ENCODE measurements around the gene SORCS1.

DNA sequence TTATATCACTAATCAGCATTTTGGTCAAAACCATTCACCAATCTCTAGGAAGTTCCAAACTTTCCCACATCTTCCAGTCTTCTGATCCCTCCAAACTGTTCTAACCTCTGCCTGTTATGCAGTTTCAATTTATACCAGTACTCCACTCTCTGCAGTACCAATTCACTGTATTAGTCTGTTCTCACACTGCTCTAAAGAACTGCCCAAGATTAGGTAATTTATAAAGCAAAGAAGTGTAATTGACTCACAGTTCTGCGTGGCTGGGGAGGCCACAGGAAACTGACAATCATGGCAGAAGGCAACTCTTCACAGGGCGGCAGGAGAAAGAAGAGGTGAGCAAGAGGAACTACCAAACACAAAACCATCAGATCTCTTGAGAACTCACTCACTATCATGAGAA lies 374.9 kb downstream of the SORCS1 start:
- TF ChIP-seq, protein P1, sequence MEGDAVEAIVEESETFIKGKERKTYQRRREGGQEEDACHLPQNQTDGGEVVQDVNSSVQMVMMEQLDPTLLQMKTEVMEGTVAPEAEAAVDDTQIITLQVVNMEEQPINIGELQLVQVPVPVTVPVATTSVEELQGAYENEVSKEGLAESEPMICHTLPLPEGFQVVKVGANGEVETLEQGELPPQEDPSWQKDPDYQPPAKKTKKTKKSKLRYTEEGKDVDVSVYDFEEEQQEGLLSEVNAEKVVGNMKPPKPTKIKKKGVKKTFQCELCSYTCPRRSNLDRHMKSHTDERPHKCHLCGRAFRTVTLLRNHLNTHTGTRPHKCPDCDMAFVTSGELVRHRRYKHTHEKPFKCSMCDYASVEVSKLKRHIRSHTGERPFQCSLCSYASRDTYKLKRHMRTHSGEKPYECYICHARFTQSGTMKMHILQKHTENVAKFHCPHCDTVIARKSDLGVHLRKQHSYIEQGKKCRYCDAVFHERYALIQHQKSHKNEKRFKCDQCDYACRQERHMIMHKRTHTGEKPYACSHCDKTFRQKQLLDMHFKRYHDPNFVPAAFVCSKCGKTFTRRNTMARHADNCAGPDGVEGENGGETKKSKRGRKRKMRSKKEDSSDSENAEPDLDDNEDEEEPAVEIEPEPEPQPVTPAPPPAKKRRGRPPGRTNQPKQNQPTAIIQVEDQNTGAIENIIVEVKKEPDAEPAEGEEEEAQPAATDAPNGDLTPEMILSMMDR (IDR thresholded peaks at IDR 0.05), result no peak
- TF ChIP-seq POLR2A (IDR thresholded peaks at IDR 0.05), result no peak
